Keratinocyte (primary cell): ENCODE measurements around the gene PRLH. TPM values are rescaled to one million over a fixed set of nuclear protein-coding genes. Genes with fewer than 3 reads are reported as not detected.

ENCODE experiments used
- DNase-seq: peaks from one replicate; pipeline ENCODE4 v3.0.0-alpha.2; 2011; ENCODE audit warnings: low read depth, missing footprints, low spot score
- FAIRE-seq: peaks from 2 replicates; lab custom pipeline; 2011; peaks lifted over from hg19 to GRCh38; lab: Jason Lieb, UNC
- H2AFZ ChIP-seq: 2 replicates; pipeline ENCODE4 v1.6.0; 2012; ENCODE audit warnings: low read length, control low read depth, inconsistent platforms; ENCODE audit not compliant: control insufficient read depth
- H3K27ac ChIP-seq: 2 replicates; pipeline ENCODE4 v1.5.1; 2011; ENCODE audit warnings: low read length; ENCODE audit not compliant: control insufficient read depth, insufficient read depth
- H3K27me3 ChIP-seq: 3 replicates; pipeline ENCODE4 v1.6.0; 2011; ENCODE audit warnings: low read length; ENCODE audit not compliant: control insufficient read depth, insufficient read depth; ENCODE audit errors: extremely low read depth
- H3K36me3 ChIP-seq, 2 experiments: 2 replicates in 1 of 2; 3 replicates in 1 of 2; pipeline ENCODE4 v1.5.1; 2011; ENCODE audit warnings: low read length in 2 of 2, mild to moderate bottlenecking in 1 of 2; ENCODE audit not compliant: control insufficient read depth in 2 of 2, insufficient read depth in 2 of 2; ENCODE audit errors: extremely low read depth in 1 of 2
- H3K4me1 ChIP-seq: 3 replicates; pipeline ENCODE4 v1.5.1; 2011; ENCODE audit warnings: low read length; ENCODE audit not compliant: control insufficient read depth, insufficient read depth; ENCODE audit errors: extremely low read depth
- H3K4me2 ChIP-seq: 3 replicates; pipeline ENCODE4 v1.6.0; 2011; ENCODE audit warnings: low read depth, low read length; ENCODE audit not compliant: control insufficient read depth, insufficient read depth; ENCODE audit errors: extremely low read depth
- H3K4me3 ChIP-seq, 3 experiments: fragments of 200-600 bp in 1 of 3; sonication (generic) in 1 of 3; 2 replicates in 2 of 3; 3 replicates in 1 of 3; pipeline ENCODE4 v1.5.1; 2011 to 2016; ENCODE audit warnings: low read length in 3 of 3, mild to moderate bottlenecking in 3 of 3, control low read depth in 2 of 3, inconsistent platforms in 1 of 3, low read depth in 1 of 3, mixed read lengths in 1 of 3, mixed run types in 1 of 3, moderate library complexity in 1 of 3; ENCODE audit not compliant: control insufficient read depth in 2 of 3, insufficient read depth in 2 of 3; ENCODE audit errors: extremely low read depth in 1 of 3
- H3K79me2 ChIP-seq: 2 replicates; pipeline ENCODE4 v1.6.0; 2012; ENCODE audit warnings: low read length; ENCODE audit not compliant: control insufficient read depth, insufficient read depth
- H3K9ac ChIP-seq: 3 replicates; pipeline ENCODE4 v1.6.0; 2011; ENCODE audit warnings: low read length; ENCODE audit not compliant: control insufficient read depth, insufficient read depth; ENCODE audit errors: extremely low read depth
- H3K9me1 ChIP-seq: 3 replicates; pipeline ENCODE4 v1.6.0; 2011; ENCODE audit warnings: low read length; ENCODE audit not compliant: control insufficient read depth, insufficient read depth; ENCODE audit errors: extremely low read depth
- H3K9me3 ChIP-seq: 2 replicates; pipeline ENCODE4 v1.5.1; 2012; ENCODE audit warnings: low read depth, low read length; ENCODE audit not compliant: control insufficient read depth
- H4K20me1 ChIP-seq: 3 replicates; pipeline ENCODE4 v1.6.0; 2011; ENCODE audit warnings: low read length; ENCODE audit not compliant: control insufficient read depth, insufficient read depth; ENCODE audit errors: extremely low read depth
- EZH2 ChIP-seq: IDR thresholded peaks from one replicate; pipeline ENCODE4 v1.6.1; 2012; ENCODE audit warnings: inconsistent platforms, mild to moderate bottlenecking, low read length, moderate library complexity
- dilution Hi-C: fragments of 300-500 bp; cut with MboI; formaldehyde crosslinking; loops from one replicate; pipeline ENCODE4 v1.7.0; 2020; ENCODE audit warnings: low sequenced_read_pairs; ENCODE audit not compliant: extremely low pct_ligation_motif_present
- polyA plus RNA-seq, 5 experiments: library from polyadenylated mRNA; depleted of rRNA in 3 of 5; stranded (reverse) in 3 of 5; stranded (forward) in 1 of 5; unstranded in 1 of 5; fragments of >200 nt; gene quantifications; 1 replicate in 1 of 5; 2 replicates in 3 of 5; 3 replicates in 1 of 5; pipeline versions ENCODE4 v1.2.1 to v1.2.3, GENCODE V29; 2011 to 2012; ENCODE audit warnings: missing spikeins in 2 of 5, low read depth in 1 of 5, low replicate concordance in 1 of 5
- TF ChIP-seq, protein P1 (sequence below), 3 experiments: IDR thresholded peaks in 1 of 3; conservative IDR thresholded peaks in 1 of 3; optimal IDR thresholded peaks in 1 of 3; 2 replicates in 2 of 3; 3 replicates in 1 of 3; pipeline versions ENCODE3 to v1.5.1; 2011; ENCODE audit warnings: low read length in 3 of 3, mild to moderate bottlenecking in 3 of 3, moderate library complexity in 2 of 3, control low read depth in 1 of 3, inconsistent platforms in 1 of 3; ENCODE audit not compliant: insufficient read depth in 2 of 3; ENCODE audit errors: extremely low read depth in 1 of 3

The PRLH gene
- polyA plus RNA-seq, 1 donor (not counting 4 experiments of a cell fraction or from before 2014, with no cell fraction given): not detected

DNA sequence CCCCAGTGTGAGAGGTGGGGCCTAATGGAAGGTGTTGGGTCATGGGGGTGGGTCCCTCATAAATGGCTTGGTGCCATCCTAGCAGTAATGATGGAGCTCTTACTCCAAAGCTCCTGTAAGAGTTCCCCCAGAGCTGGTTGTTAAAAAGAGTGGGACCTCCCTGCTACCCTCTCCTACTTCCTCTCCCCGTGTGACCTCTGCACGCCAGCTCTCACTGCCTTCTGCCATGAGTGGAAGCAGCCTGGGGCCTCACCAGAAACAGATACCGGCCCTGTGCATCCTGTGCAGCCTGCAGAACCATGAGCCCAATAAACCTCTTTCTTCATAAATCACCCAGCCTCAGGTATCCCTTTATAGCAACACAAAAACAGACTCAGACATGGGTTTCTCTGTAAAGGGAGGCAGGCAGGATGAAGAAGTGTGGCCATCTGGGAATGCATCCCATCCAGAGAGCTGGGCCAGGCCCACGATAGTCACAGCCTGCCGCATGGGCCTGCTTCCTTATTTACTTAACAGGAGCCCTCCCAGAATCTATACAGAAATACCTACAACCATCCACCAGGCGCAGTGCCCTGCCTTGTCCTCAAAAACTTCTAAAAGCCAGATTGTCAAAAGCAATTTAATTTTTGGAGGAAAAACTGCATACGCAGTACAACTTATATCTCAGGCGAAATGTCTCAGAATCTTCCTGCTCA is 7.5 kb downstream of the PRLH start:
- H3K9me3 ChIP-seq: no peaks in the 10 kb centered on the region
- TF ChIP-seq, protein P1, sequence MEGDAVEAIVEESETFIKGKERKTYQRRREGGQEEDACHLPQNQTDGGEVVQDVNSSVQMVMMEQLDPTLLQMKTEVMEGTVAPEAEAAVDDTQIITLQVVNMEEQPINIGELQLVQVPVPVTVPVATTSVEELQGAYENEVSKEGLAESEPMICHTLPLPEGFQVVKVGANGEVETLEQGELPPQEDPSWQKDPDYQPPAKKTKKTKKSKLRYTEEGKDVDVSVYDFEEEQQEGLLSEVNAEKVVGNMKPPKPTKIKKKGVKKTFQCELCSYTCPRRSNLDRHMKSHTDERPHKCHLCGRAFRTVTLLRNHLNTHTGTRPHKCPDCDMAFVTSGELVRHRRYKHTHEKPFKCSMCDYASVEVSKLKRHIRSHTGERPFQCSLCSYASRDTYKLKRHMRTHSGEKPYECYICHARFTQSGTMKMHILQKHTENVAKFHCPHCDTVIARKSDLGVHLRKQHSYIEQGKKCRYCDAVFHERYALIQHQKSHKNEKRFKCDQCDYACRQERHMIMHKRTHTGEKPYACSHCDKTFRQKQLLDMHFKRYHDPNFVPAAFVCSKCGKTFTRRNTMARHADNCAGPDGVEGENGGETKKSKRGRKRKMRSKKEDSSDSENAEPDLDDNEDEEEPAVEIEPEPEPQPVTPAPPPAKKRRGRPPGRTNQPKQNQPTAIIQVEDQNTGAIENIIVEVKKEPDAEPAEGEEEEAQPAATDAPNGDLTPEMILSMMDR (optimal IDR thresholded peaks at IDR 0.05 in 1 of 3, IDR thresholded peaks at IDR 0.05 in 1 of 3, conservative IDR thresholded peaks at IDR 0.05 in 1 of 3; ENCODE audit: extremely low read depth in 1 of 3, insufficient read depth in 2 of 3, low read length in 3 of 3): no peak
- no peak for TF ChIP-seq EZH2
- dilution Hi-C loops: no loop called here
- peaks cover 16% of the 10 kb centered on the region for H3K4me1 ChIP-seq
- H3K9ac ChIP-seq: no peak overlapping the region
- no peak for FAIRE-seq
- DNase-seq: no peak
- no peaks in the 10 kb centered on the region for H3K79me2 ChIP-seq
- no peak overlapping the region for H3K4me3 ChIP-seq
- no peak overlapping the region for H3K27ac ChIP-seq
- no peaks in the 10 kb centered on the region for H3K27me3 ChIP-seq
- no peak overlapping the region for H3K4me2 ChIP-seq
- H3K9me1 ChIP-seq: no peaks in the 10 kb centered on the region
- no peaks in the 10 kb centered on the region for H4K20me1 ChIP-seq
- H3K36me3 ChIP-seq: no peaks in the 10 kb centered on the region
- no peak overlapping the region for H2AFZ ChIP-seq

DNA sequence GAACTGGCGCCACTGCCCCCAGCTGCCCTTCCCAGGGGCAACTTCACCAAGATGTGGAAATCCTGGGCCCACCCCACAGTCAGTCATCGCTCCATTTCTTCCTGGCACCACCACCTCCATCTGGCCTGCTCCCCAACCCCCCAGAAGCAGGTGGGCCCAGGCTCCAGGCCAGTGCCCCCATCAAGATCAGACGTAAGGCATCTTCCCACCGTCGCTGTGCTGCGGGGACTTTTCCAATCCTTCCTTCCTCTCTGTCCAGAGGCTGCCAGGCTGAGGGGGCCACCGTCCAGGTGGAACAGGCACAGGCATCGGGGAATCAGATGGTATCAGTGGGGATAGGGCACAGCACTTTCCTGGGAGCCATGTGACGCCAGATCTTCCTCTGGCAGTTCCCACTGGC is 8.1 kb downstream of the PRLH start:
- Histone ChIP-seq H3K9me3 (no peaks in the 10 kb centered on the region), H3K4me2 (peak overlapping the region; percentile 66), H3K9ac (no peak overlapping the region), H3K36me3 (no peaks in the 10 kb centered on the region), H3K27me3 (no peaks in the 10 kb centered on the region), H2AFZ (no peak overlapping the region), H3K79me2 (no peaks in the 10 kb centered on the region), H4K20me1 (no peaks in the 10 kb centered on the region), H3K9me1 (no peaks in the 10 kb centered on the region), H3K27ac (no peak overlapping the region), H3K4me3 (no peak overlapping the region), H3K4me1 (peaks cover 16% of the 10 kb centered on the region)
- no peak for TF ChIP-seq EZH2
- TF ChIP-seq, protein P1 (optimal IDR thresholded peaks at IDR 0.05 in 1 of 3, IDR thresholded peaks at IDR 0.05 in 1 of 3, conservative IDR thresholded peaks at IDR 0.05 in 1 of 3; ENCODE audit: extremely low read depth in 1 of 3, insufficient read depth in 2 of 3, low read length in 3 of 3): no peak
- dilution Hi-C loops: no loop called here
- DNase-seq: no peak
- FAIRE-seq: no peak
